ENCODE results near the gene RAB11FIP3.

Gene RAB11FIP3

DNA sequence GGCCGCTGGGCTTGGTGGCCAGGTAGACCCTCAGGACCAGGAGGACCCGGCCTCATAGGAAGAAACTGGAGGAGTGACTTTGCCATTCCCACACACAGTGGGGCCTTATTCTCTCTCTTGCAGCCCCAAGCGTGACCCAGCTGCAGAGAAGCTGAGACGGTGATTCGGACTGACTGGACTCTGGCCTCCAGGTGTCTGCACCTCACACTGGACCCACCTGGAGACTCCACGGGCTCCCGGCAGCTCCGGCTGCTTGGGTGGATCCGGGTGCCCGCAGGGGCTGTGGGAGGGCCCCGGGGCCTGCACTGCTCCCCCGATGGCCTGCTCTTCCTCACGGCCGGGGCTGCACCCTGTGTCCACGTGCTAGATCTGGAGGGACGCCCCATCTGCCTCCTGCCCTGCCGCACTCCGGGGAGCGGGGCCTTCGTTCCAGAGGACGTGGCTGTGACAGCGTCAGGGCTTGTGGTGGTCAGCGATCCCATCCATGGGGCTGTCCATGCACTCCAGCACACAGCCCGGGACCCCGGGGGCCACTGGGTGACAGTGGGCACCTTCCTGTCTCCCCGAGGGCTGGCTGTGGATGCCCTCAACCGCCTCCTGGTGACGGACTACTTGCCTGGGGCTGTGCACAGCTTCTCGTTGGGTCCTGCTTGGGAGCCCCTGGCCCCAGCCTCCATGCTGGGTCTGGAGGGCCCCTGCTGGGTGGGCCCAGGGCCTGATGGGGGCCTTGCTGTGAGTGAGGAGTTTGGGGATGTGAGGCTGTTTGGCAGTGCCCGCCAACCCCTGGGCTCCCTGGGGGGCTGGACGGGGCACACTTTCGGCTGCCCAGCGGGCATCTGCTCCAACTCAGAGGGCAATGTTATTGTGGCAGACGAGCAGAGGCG lies 142.2 kb downstream of the RAB11FIP3 start:
- DNase-seq (ENCODE audit: low read depth in 3 of 3), result no peak

DNA sequence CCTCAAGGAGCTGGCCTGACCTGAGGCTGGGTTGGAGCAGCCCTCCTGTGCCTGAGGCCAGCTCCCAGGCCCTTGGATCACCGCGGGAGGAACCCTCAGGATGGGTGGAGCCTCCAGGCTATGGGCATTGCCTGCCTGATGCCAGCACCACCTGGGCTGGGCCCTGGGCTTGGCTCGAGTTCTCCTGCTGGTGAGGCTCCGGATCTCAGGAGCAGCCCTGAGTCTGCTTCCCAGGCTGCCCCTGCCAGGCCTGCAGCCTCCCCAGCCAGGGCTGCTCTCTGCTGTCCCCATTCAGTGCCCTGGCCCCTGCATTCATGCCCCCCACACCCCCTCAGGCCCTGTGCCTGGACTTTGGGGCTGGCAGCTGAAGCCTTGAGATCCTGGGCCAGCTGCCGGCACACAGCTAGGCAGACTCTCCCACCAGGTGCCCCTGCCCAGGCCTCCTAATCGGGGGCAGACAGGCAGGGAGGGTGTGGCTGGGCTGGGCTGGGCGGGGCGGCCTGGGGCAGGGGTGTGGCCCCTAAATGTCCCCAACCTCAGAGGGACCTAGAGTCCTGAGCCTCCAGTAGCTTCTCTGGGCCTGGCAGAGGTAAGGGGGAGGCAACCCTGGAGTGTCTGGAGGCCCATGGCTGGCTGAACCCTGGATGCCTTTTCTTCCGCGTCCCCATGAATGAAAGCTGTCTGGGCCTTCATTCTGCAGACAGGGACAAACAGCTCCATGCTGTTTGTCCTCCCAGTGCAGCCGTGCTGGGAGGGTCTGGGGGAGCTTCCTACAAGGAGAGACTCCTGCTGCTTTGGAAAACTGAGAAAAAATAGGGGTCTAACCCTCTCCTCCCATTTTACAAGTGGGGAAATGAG lies 143.2 kb downstream of the RAB11FIP3 start:
- no peak for DNase-seq (ENCODE audit: low read depth in 3 of 3)

DNA sequence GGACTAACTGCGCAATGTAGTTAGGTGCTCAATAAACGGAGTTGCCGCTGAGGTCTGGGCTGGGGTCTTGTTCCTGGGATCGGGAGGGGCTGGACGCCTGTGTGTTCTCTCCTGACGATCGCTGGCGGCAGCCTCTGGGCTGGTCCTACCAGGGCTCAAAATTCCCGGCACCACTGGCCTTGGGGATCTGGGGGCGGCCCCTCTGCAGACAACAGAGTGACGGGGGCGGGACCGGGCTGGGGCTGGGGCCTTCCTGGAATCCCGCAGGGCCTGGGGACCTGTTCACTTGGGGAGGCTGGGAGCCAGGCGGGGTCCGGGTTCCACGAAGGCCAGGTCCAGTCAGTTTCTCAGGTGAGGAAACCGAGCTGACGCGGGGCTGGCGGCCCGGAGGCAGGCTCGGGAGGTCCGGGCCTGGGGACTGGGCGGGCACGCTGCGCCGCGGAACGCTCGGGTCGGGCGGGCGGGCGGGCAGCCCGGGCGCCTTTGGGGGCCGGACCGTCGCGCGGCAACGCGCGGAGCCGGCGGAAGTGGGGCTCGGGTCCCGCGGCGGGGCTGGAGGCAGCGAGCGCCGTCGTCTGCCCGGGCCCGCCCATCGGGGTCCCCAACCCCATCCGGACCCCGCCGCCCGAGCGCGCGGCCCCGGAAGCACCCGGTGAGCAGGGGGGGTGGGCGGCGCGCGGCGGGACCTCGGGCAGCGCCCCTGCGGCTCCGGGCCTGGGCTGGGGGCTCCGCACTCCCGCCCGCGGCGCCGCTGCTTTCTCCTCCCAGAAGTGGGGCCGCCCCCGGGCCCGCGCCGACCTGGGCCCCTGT lies 144.2 kb downstream of the RAB11FIP3 start, which contains the start of gene PIGQ:
Gene PIGQ (plus strand): TSS at position 524 of the 810 bp plus-strand sequence. CDS start 4,107 bp downstream, outside the sequence.
- peak; percentile 23 to 57 (median 54) for DNase-seq (ENCODE audit: low read depth in 3 of 3)
